CD4-positive, CD25-positive, alpha-beta regulatory T cell (primary cell): ENCODE data around the gene RSAD2. TPM values are rescaled to one million over a fixed set of nuclear protein-coding genes. Genes with fewer than 3 reads are reported as not detected.
A peak's percentile ranks its signal among the peaks of the same experiment; 100 is the strongest.

Source experiments
- ATAC-seq, 2 donors: fragments of 150-1000 bp; cut with Tn5 transposase; one replicate each; pipeline ENCODE4 v1.10.0; 2021; ENCODE audit warnings: low read depth in 2 of 2, moderate number of reproducible peaks in 2 of 2, moderate library complexity in 1 of 2
- DNase-seq, 3 donors: peaks; one replicate each; pipeline versions ENCODE4 v3.0.0 to v3.0.0-alpha.2; 2012 to 2022; ENCODE audit warnings: mixed read lengths in 1 of 3
- H3K27ac ChIP-seq: one replicate; pipeline ENCODE4 v1.7.0; 2013; ENCODE audit warnings: mild to moderate bottlenecking, low read length; ENCODE audit not compliant: insufficient read depth, poor library complexity, severe bottlenecking
- H3K27me3 ChIP-seq: one replicate; pipeline ENCODE4 v1.7.0; 2013; ENCODE audit warnings: low read length; ENCODE audit not compliant: control insufficient read depth, insufficient read depth
- H3K36me3 ChIP-seq: one replicate; pipeline ENCODE4 v1.7.0; 2013; ENCODE audit warnings: mild to moderate bottlenecking, low read length, moderate library complexity; ENCODE audit not compliant: control insufficient read depth, insufficient read depth
- H3K4me1 ChIP-seq: 2 replicates; pipeline ENCODE4 v1.7.0; 2013; ENCODE audit warnings: mild to moderate bottlenecking, low read length; ENCODE audit not compliant: insufficient read depth, control insufficient read depth, poor library complexity, severe bottlenecking
- H3K4me3 ChIP-seq: one replicate; pipeline ENCODE4 v1.7.0; 2013; ENCODE audit warnings: low read depth, mild to moderate bottlenecking, low read length, moderate library complexity
- H3K9me3 ChIP-seq, 2 experiments: 1 replicate in 1 of 2; 2 replicates in 1 of 2; pipeline ENCODE4 v1.7.0; 2013; ENCODE audit warnings: low read length in 2 of 2, mild to moderate bottlenecking in 1 of 2, moderate library complexity in 1 of 2; ENCODE audit not compliant: control insufficient read depth in 2 of 2
- H3K27ac Mint-ChIP-seq, 3 donors: one replicate each; pipeline ENCODE4 v1.8.0; 2020 to 2022; ENCODE audit warnings: mild to moderate bottlenecking in 3 of 3, mixed read lengths in 3 of 3, moderate library complexity in 2 of 3
- H3K27me3 Mint-ChIP-seq: one replicate; pipeline ENCODE4 v1.8.0; 2022; ENCODE audit warnings: mild to moderate bottlenecking, mixed read lengths
- H3K36me3 Mint-ChIP-seq: one replicate; pipeline ENCODE4 v1.8.0; 2020; ENCODE audit warnings: mixed read lengths
- H3K4me1 Mint-ChIP-seq, 4 donors: one replicate each; pipeline ENCODE4 v1.8.0; 2020 to 2022; ENCODE audit warnings: mixed read lengths in 4 of 4, mild to moderate bottlenecking in 1 of 4
- H3K4me3 Mint-ChIP-seq, 4 donors: one replicate each; pipeline ENCODE4 v1.8.0; 2020 to 2022; ENCODE audit warnings: mild to moderate bottlenecking in 4 of 4, mixed read lengths in 4 of 4, moderate library complexity in 3 of 4
- H3K9me3 Mint-ChIP-seq, 7 donors: one replicate each; pipeline ENCODE4 v1.8.0; 2020 to 2022; ENCODE audit warnings: mixed read lengths in 7 of 7, mild to moderate bottlenecking in 3 of 7, moderate library complexity in 2 of 7
- polyA plus RNA-seq, 4 donors: library from polyadenylated mRNA; unstranded; fragments of 300-500 nt; fragmentation: Illumina TruSeq; gene quantifications; one replicate each; pipeline ENCODE4 v1.2.3, GENCODE V29; 2021
- total RNA-seq: library from RNA; stranded (reverse); gene quantifications from one replicate; pipeline ENCODE4 v1.2.3, GENCODE V29; 2022

RSAD2 gene
- total and polyA plus RNA-seq, 5 donors from 2014 or later, result 1.6 to 8.7 (median 4.1) TPM

- Mint-ChIP-seq H3K9me3 (peaks cover 0 to 5% (median 0%) of the 10 kb centered on the region in 7 donors), H3K36me3 (peaks cover 7% of the 10 kb centered on the region), H3K27ac (peak overlapping the region; percentile 51 to 91 (median 77)), H3K4me3 (peak overlapping the region in 3 of 4 donors; percentile 68 to 93 (median 88)), H3K4me1 (peaks cover 14 to 47% (median 38%) of the 10 kb centered on the region in 4 donors), H3K27me3 (peaks cover 22% of the 10 kb centered on the region)
- ATAC-seq, result no peak
- no peaks in the 10 kb centered on the region for H3K27me3 ChIP-seq
- DNase-seq, result no peak
- H3K4me3 ChIP-seq, result peak overlapping the region; percentile 87
- no peaks in the 10 kb centered on the region for H3K36me3 ChIP-seq
- no peak overlapping the region for H3K27ac ChIP-seq
- H3K4me1 ChIP-seq, result peaks cover 32% of the 10 kb centered on the region
- H3K9me3 ChIP-seq, result no peaks in the 10 kb centered on the region
These were observed 972 bp downstream of the RSAD2 start for GRCh38 chr2:6878549-6878948.

DNA sequence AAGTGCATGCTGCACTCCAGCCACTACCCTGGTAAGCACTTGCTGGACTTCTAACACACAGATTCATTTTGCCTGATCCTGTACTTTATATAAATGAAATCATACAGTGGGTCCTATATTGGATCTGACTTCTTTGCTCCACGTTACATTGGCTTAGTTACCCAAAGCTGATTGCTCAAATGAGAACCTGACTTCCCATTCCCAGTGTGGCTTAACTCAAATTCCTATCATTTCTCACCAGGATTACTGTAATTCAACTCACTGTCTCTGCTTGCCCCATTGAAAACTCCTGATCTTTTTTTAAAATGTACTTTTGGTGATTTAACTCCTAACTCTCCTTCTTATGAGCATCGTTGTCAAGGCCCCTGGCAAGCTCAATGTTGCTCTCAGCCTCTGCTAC lies 1.4 kb downstream of the RSAD2 start:
- DNase-seq (no peak), ATAC-seq (no peak)
- H3K9me3 Mint-ChIP-seq, result peaks cover 0 to 2% (median 0%) of the 10 kb centered on the region in 7 donors
- H3K4me3 Mint-ChIP-seq, result peak overlapping the region in 3 of 4 donors; percentile 54 to 93 (median 61)
- no peaks in the 10 kb centered on the region for H3K9me3 ChIP-seq
- peak overlapping the region; percentile 87 for H3K4me3 ChIP-seq
- H3K27me3 Mint-ChIP-seq, result peaks cover 20% of the 10 kb centered on the region
- peak overlapping the region; percentile 51 to 91 (median 77) for H3K27ac Mint-ChIP-seq
- H3K4me1 Mint-ChIP-seq, result peaks cover 14 to 47% (median 38%) of the 10 kb centered on the region in 4 donors
- H3K4me1 ChIP-seq, result peaks cover 32% of the 10 kb centered on the region
- H3K36me3 ChIP-seq, result no peaks in the 10 kb centered on the region
- no peak overlapping the region for H3K27ac ChIP-seq
- no peaks in the 10 kb centered on the region for H3K27me3 ChIP-seq
- H3K36me3 Mint-ChIP-seq, result peaks cover 9% of the 10 kb centered on the region

DNA sequence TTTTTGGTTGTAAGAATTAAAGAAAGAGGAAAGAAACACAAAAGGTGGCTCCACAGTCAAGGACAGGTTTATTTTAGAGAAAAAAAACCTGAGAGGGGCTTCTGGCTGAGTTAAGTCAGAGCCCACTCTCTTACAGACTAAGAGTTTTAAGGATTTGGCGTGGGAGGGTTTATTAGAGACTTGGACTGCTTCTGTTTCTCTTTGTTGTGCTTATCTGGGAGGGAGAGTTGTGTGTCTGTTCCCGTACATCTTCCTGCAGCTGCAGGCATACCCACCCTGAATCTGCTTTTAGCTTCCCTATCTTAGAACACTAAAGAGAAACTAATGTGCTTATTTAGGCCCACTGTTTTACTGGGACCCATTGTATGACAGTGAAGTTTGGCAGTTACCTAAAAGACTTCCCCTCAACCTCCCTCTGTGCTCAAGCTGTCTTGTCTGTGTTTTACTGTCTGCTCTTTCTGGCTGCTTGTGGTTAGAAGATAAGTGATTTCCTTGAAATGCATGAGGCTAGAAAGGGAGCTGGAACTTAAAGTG lies 2.7 kb downstream of the RSAD2 start:
- Mint-ChIP-seq H3K36me3 (peaks cover 10% of the 10 kb centered on the region), H3K4me3 (peak overlapping the region in 3 of 4 donors; percentile 53 to 64 (median 53)), H3K27me3 (peaks cover 21% of the 10 kb centered on the region), H3K9me3 (no peaks in the 10 kb centered on the region), H3K27ac (peak overlapping the region; percentile 80 to 97 (median 91)), H3K4me1 (peaks cover 14 to 47% (median 39%) of the 10 kb centered on the region in 4 donors)
- H3K9me3 ChIP-seq, result no peaks in the 10 kb centered on the region
- peak in 2 of 3 donors; percentile 14 to 72 for DNase-seq
- H3K27me3 ChIP-seq, result no peaks in the 10 kb centered on the region
- peak overlapping the region; percentile 11 for H3K4me3 ChIP-seq
- H3K4me1 ChIP-seq, result peaks cover 32% of the 10 kb centered on the region
- no peak overlapping the region for H3K27ac ChIP-seq
- H3K36me3 ChIP-seq, result no peaks in the 10 kb centered on the region
- peak; percentile 52 to 56 for ATAC-seq

- H3K9me3 ChIP-seq, result no peaks in the 10 kb centered on the region
- H3K4me3 Mint-ChIP-seq, result peak overlapping the region in 2 of 4 donors; percentile 7 to 27
- no peaks in the 10 kb centered on the region for H3K36me3 ChIP-seq
- peaks cover 14 to 47% (median 39%) of the 10 kb centered on the region in 4 donors for H3K4me1 Mint-ChIP-seq
- no peak overlapping the region for H3K4me3 ChIP-seq
- peaks cover 10% of the 10 kb centered on the region for H3K36me3 Mint-ChIP-seq
- peaks cover 20% of the 10 kb centered on the region for H3K27me3 Mint-ChIP-seq
- no peak for ATAC-seq
- H3K27me3 ChIP-seq, result no peaks in the 10 kb centered on the region
- H3K27ac ChIP-seq, result no peak overlapping the region
- DNase-seq, result no peak
- no peaks in the 10 kb centered on the region for H3K9me3 Mint-ChIP-seq
- peak overlapping the region in 2 of 3 donors; percentile 4 to 91 for H3K27ac Mint-ChIP-seq
- H3K4me1 ChIP-seq, result peaks cover 32% of the 10 kb centered on the region
These were observed 3.5 kb downstream of the RSAD2 start for GRCh38 chr2:6881046-6881445.

GRCh38 chr2:6881516-6881915 lies 3.9 kb downstream of the RSAD2 start:
- H3K4me1 ChIP-seq, result peaks cover 32% of the 10 kb centered on the region
- Mint-ChIP-seq H3K4me3 (no peak overlapping the region), H3K27me3 (peaks cover 17% of the 10 kb centered on the region), H3K4me1 (peaks cover 14 to 47% (median 39%) of the 10 kb centered on the region in 4 donors), H3K9me3 (no peaks in the 10 kb centered on the region), H3K36me3 (peaks cover 10% of the 10 kb centered on the region), H3K27ac (peak overlapping the region in 1 of 3 donors; percentile 29)
- DNase-seq (no peak), ATAC-seq (no peak)
- no peaks in the 10 kb centered on the region for H3K9me3 ChIP-seq
- no peaks in the 10 kb centered on the region for H3K27me3 ChIP-seq
- H3K36me3 ChIP-seq, result no peaks in the 10 kb centered on the region
- H3K27ac ChIP-seq, result no peak overlapping the region
- no peak overlapping the region for H3K4me3 ChIP-seq

- H3K9me3 Mint-ChIP-seq, result no peaks in the 10 kb centered on the region
- H3K4me3 Mint-ChIP-seq, result no peak overlapping the region
- DNase-seq, result no peak
- no peaks in the 10 kb centered on the region for H3K9me3 ChIP-seq
- H3K27ac ChIP-seq, result no peak overlapping the region
- H3K4me1 Mint-ChIP-seq, result peaks cover 14 to 30% (median 28%) of the 10 kb centered on the region in 4 donors
- H3K27ac Mint-ChIP-seq, result no peak overlapping the region
- peaks cover 14% of the 10 kb centered on the region for H3K4me1 ChIP-seq
- H3K27me3 Mint-ChIP-seq, result peaks cover 6% of the 10 kb centered on the region
- H3K27me3 ChIP-seq, result no peaks in the 10 kb centered on the region
- no peak for ATAC-seq
- no peak overlapping the region for H3K4me3 ChIP-seq
- H3K36me3 Mint-ChIP-seq, result peaks cover 10% of the 10 kb centered on the region
- H3K36me3 ChIP-seq, result no peaks in the 10 kb centered on the region
These were observed 6.0 kb downstream of the RSAD2 start for GRCh38 chr2:6883448-6884122.

DNA sequence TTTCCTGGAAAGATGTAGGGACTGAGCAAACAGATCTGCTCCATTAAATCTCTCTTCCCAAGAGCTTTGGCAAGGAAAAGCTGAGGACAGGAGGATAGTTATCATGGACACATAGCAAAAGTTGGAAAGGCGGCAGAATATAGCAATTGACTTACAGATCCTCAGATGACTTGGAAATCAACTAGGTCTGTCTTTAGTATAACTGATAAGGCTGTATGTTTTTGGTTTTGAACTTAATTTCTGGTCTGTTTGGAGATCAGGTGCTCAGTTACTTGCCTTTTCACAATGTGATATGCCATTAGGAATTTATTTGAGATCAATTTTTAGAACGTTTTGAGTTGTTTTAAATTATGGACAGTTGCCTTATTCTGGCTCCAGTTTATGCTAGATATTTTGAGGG lies 8.0 kb downstream of the RSAD2 start:
- H3K4me1 ChIP-seq, result peaks cover under 1% of the 10 kb centered on the region
- peak overlapping the region in 1 of 4 donors; percentile 21 for H3K4me3 Mint-ChIP-seq
- no peaks in the 10 kb centered on the region for H3K9me3 Mint-ChIP-seq
- no peaks in the 10 kb centered on the region for H3K36me3 ChIP-seq
- H3K27ac ChIP-seq, result no peak overlapping the region
- H3K27me3 ChIP-seq, result no peaks in the 10 kb centered on the region
- peaks cover 5 to 18% (median 12%) of the 10 kb centered on the region in 4 donors for H3K4me1 Mint-ChIP-seq
- H3K36me3 Mint-ChIP-seq, result peaks cover 10% of the 10 kb centered on the region
- H3K9me3 ChIP-seq, result no peaks in the 10 kb centered on the region
- DNase-seq (no peak), ATAC-seq (no peak)
- H3K27me3 Mint-ChIP-seq, result peaks cover 6% of the 10 kb centered on the region
- H3K4me3 ChIP-seq, result no peak overlapping the region
- H3K27ac Mint-ChIP-seq, result no peak overlapping the region
